Breast epithelium (tissue), 4 donors: ENCODE measurements around the gene CEPT1. TPM values are rescaled to one million over a fixed set of nuclear protein-coding genes. Genes with fewer than 3 reads are reported as not detected.

Source experiments
- DNase-seq, 2 donors: peaks; one replicate each; pipeline ENCODE4 v3.0.0-alpha.2; 2019; ENCODE audit warnings: low spot score in 2 of 2
- H3K27ac ChIP-seq, 2 donors: fragments of 200-600 bp; sonication (generic) in 1 of 2; one replicate each; pipeline ENCODE4 v1.5.1; 2016 to 2019; ENCODE audit warnings: mild to moderate bottlenecking in 1 of 2
- H3K27me3 ChIP-seq, 2 donors: fragments of 200-600 bp; sonication (generic) in 1 of 2; one replicate each; pipeline versions ENCODE4 v1.5.1 to v1.6.0; 2017 to 2019; ENCODE audit warnings: control low read depth in 1 of 2, mild to moderate bottlenecking in 1 of 2
- H3K36me3 ChIP-seq: fragments of 200-600 bp; one replicate; pipeline ENCODE4 v1.5.1; 2019
- H3K4me1 ChIP-seq, 2 donors: fragments of 200-600 bp; sonication (generic); one replicate each; pipeline ENCODE4 v1.5.1; 2016 to 2019; ENCODE audit warnings: control low read depth in 1 of 2
- H3K4me3 ChIP-seq, 3 donors: fragments of 200-600 bp; sonication (generic); 1 replicate in 2 of 3; 2 replicates in 1 of 3; pipeline ENCODE4 v1.5.1; 2016 to 2019; ENCODE audit warnings: mild to moderate bottlenecking in 3 of 3, moderate library complexity in 2 of 3
- H3K9me3 ChIP-seq, 2 donors: fragments of 200-600 bp; sonication (generic) in 1 of 2; one replicate each; pipeline ENCODE4 v1.5.1; 2016 to 2019; ENCODE audit warnings: control low read depth in 1 of 2
- CTCF ChIP-seq, 3 donors: fragments of 450-650 bp; IDR thresholded peaks; one replicate each; pipeline ENCODE4 v1.5.1; 2016 to 2017; ENCODE audit warnings: antibody characterized with exemption in 3 of 3, mild to moderate bottlenecking in 3 of 3, moderate library complexity in 3 of 3
- POLR2A ChIP-seq: fragments of 450-650 bp; IDR thresholded peaks from one replicate; pipeline ENCODE4 v1.6.1; 2016; ENCODE audit warnings: antibody characterized with exemption, mild to moderate bottlenecking, moderate library complexity
- POLR2AphosphoS5 ChIP-seq, 3 donors: sonication (generic); formaldehyde crosslinking; IDR thresholded peaks; one replicate each; pipeline ENCODE4 v1.6.1; 2017; ENCODE audit warnings: antibody characterized with exemption in 3 of 3
- intact Hi-C: fragments of 100-400 bp; cut with DNase I; formaldehyde crosslinking; loops from one replicate; pipeline ENCODE4 v1.15.1; 2023; ENCODE audit warnings: low total_unique reads
- total RNA-seq, 3 donors: library from RNA; depleted of rRNA; stranded (reverse); fragments of >200 nt; gene quantifications; one replicate each; pipeline ENCODE4 v1.1.0, GENCODE V29; 2016

Gene CEPT1
- total RNA-seq, 3 donors from 2014 or later, result 49.8 to 67.7 (median 62.5) TPM

- Histone ChIP-seq H3K4me3 (peak overlapping the region; percentile 58 to 96 (median 76)), H3K4me1 (peaks cover 6 to 11% of the 10 kb centered on the region in 2 donors), H3K27me3 (no peaks in the 10 kb centered on the region), H3K9me3 (no peaks in the 10 kb centered on the region), H3K36me3 (no peaks in the 10 kb centered on the region), H3K27ac (peak overlapping the region; percentile 96 to 98)
- peak; percentile 41 to 65 for DNase-seq
- TF ChIP-seq POLR2A (peak; percentile 44), CTCF (IDR thresholded peaks at IDR 0.05) (no peak), POLR2AphosphoS5 (IDR thresholded peaks at IDR 0.05) (peak in 2 of 3 donors; percentile 19 to 69)
- intact Hi-C loops, result no loop called here
These were observed 64.4 kb downstream of the CEPT1 start for GRCh38 chr1:111204201-111204982.

DNA sequence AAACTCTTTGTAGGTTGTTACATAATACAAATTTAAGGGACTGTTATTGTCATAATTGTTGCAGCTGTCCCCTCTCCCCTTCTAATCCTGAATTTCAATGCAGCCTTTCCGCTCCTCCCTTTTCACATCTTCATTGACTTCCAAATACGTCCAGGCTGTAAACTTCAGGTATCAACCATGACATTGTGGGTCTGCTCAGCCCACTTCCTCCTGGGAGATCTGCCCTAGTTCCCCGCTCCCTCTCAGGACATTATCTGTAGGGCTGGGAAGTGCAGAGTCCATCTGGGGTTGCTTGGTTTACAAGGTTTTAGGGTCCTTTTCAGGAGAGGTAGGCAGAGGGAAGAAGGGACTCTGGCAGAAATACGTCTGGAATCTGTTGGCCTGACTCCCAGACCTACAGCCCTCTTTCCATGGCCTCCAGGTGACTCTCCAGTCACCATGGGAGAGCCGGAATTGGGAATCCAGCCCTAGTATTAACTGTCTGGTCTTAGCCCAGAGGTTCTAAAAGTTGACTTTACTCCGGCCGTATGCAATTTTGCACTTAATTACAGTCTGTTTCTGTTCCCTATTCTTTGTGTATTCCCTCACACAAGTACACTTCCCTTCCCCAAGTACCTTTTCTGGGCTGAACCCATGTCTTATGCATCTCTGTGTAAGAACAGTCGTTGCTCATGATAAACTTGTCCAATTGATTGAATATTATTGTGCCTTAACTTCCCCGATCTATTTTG, 65.1 kb downstream of the CEPT1 start:
- Histone ChIP-seq H3K9me3 (no peaks in the 10 kb centered on the region), H3K4me3 (peak overlapping the region in 2 of 3 donors; percentile 76 to 96), H3K36me3 (no peaks in the 10 kb centered on the region), H3K4me1 (peaks cover 6 to 11% of the 10 kb centered on the region in 2 donors), H3K27ac (peak overlapping the region; percentile 96 to 98), H3K27me3 (no peaks in the 10 kb centered on the region)
- TF ChIP-seq POLR2A, result no peak
- no peak for TF ChIP-seq CTCF (IDR thresholded peaks at IDR 0.05)
- no peak for TF ChIP-seq POLR2AphosphoS5 (IDR thresholded peaks at IDR 0.05)
- intact Hi-C loops, result loop anchor here (5.0 kb wide), 1 partner anchor 1107 kb away; no protein-coding TSS in a partner anchor
- no peak for DNase-seq

DNA sequence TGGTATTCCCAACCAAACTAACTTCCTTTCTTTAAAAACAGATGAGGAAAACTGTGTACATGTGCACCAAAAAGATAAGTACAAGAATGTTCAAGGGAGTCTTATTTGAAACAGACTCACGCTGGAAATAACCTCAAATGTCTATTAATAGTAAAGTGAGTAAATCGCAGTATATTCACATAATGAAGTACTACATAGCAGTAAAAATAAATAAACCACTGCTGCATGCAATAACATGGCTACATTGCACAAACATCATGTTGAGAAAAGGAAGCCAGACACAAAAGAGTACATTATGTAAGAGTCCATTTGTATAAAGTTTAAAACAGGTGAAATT, 65.7 kb downstream of the CEPT1 start:
- H3K4me3 ChIP-seq, result no peak overlapping the region
- H3K4me1 ChIP-seq, result peaks cover 6 to 11% of the 10 kb centered on the region in 2 donors
- no peaks in the 10 kb centered on the region for H3K36me3 ChIP-seq
- no peaks in the 10 kb centered on the region for H3K27me3 ChIP-seq
- intact Hi-C loops, result loop anchor here (5.0 kb wide), 1 partner anchor 1107 kb away; no protein-coding TSS in a partner anchor
- H3K9me3 ChIP-seq, result no peaks in the 10 kb centered on the region
- no peak for DNase-seq
- peak overlapping the region in 1 of 2 donors; percentile 96 for H3K27ac ChIP-seq
- TF ChIP-seq CTCF (IDR thresholded peaks at IDR 0.05) (no peak), POLR2A (no peak)

DNA sequence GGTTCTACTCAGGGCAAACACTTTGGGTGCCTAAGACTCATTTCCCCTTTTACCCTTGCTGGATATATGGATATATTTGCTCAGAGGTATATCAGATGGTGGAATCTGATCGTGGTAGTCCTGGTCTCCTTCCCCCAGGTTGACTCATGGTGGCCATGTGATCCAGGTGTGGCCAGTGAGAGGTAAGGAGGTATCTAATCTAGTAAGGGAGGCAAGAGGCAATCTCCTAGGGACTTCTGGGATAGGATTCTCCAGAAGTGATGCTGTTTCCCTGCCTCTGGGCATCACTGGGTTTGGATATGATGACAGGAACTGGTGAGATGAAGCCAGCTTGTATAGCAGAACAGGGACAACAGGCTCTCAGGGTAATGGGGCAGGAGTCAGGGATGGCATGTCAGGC, 68.9 kb downstream of the CEPT1 start:
- no peak overlapping the region for H3K27ac ChIP-seq
- no peaks in the 10 kb centered on the region for H3K4me1 ChIP-seq
- H3K9me3 ChIP-seq, result no peaks in the 10 kb centered on the region
- DNase-seq, result no peak
- TF ChIP-seq CTCF (IDR thresholded peaks at IDR 0.05), result no peak
- TF ChIP-seq POLR2A, result no peak
- no peak for TF ChIP-seq POLR2AphosphoS5 (IDR thresholded peaks at IDR 0.05)
- H3K4me3 ChIP-seq, result no peak overlapping the region
- no peaks in the 10 kb centered on the region for H3K27me3 ChIP-seq
- H3K36me3 ChIP-seq, result no peaks in the 10 kb centered on the region
- intact Hi-C loops, result loop anchor here (5.0 kb wide), 1 partner anchor 1103 kb away; no protein-coding TSS in a partner anchor

DNA sequence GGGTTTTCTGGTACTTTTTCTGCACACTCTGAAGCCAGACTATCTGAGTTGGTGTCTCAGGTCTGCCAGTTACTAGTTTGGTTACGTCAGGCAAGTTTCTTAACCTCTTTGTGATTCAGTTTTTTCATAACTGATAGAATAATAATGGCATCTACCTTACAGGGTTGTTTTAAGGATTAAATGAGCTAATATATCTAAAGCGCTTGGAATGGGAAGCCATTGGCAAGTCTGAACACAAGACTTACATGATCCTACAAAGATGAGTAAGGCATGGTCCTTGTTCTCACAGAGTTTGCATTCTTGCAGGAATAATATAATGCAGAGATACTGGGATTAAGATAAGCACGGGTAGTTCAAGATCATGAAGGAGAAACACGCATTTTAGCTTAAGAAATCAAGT, 69.6 kb downstream of the CEPT1 start:
- Histone ChIP-seq H3K4me3 (no peak overlapping the region), H3K36me3 (no peaks in the 10 kb centered on the region), H3K9me3 (no peaks in the 10 kb centered on the region), H3K27me3 (no peaks in the 10 kb centered on the region), H3K4me1 (no peaks in the 10 kb centered on the region), H3K27ac (no peak overlapping the region)
- TF ChIP-seq POLR2A, result no peak
- no peak for TF ChIP-seq POLR2AphosphoS5 (IDR thresholded peaks at IDR 0.05)
- no peak for TF ChIP-seq CTCF (IDR thresholded peaks at IDR 0.05)
- intact Hi-C loops, result loop anchor here (5.0 kb wide), 1 partner anchor 1103 kb away; no protein-coding TSS in a partner anchor
- no peak for DNase-seq
